GDM1 (cell line): ENCODE results near the gene MYO18A.
A peak's percentile ranks its signal among the peaks of the same experiment; 100 is the strongest.

Experiments used
- DNase-seq: peaks from one replicate; lab custom pipeline; 2025; lab: John Stamatoyannopoulos, UW

The MYO18A gene

GRCh38 chr17:29127840-29128239, 52.4 kb downstream of the MYO18A start:
- no peak for DNase-seq

- DNase-seq: peak; percentile 19
Observed at GRCh38 chr17:29126268-29126930, 53.8 kb downstream of the MYO18A start.

- DNase-seq: no peak
Observed at GRCh38 chr17:29125651-29126050, 54.5 kb downstream of the MYO18A start.

GRCh38 chr17:29124925-29125273, 55.3 kb downstream of the MYO18A start:
- DNase-seq: no peak

GRCh38 chr17:29124135-29124924, 55.9 kb downstream of the MYO18A start:
- DNase-seq: peak; percentile 46

GRCh38 chr17:29123111-29123510, 57.1 kb downstream of the MYO18A start:
- DNase-seq: no peak

- no peak for DNase-seq
Observed at GRCh38 chr17:29121442-29121841, 58.8 kb downstream of the MYO18A start.

- DNase-seq: no peak
Observed at GRCh38 chr17:29120433-29120832, 59.8 kb downstream of the MYO18A start.

- no peak for DNase-seq
Observed at GRCh38 chr17:29119265-29119664, 60.9 kb downstream of the MYO18A start.

- DNase-seq: peak; percentile 38
Observed at GRCh38 chr17:29116804-29117753, 63.1 kb downstream of the MYO18A start.

- DNase-seq: no peak
Observed at GRCh38 chr17:29115961-29116803, 64.0 kb downstream of the MYO18A start.

GRCh38 chr17:29115435-29115834, 64.8 kb downstream of the MYO18A start:
- DNase-seq: no peak

GRCh38 chr17:29114141-29114540, 66.1 kb downstream of the MYO18A start:
- no peak for DNase-seq

GRCh38 chr17:29113334-29113733, 66.9 kb downstream of the MYO18A start:
- DNase-seq: no peak

GRCh38 chr17:29112771-29113295, 67.4 kb downstream of the MYO18A start:
- no peak for DNase-seq

GRCh38 chr17:29111816-29112499, 68.2 kb downstream of the MYO18A start:
- peak; percentile 20 for DNase-seq

GRCh38 chr17:29110372-29110757, 69.8 kb downstream of the MYO18A start:
- no peak for DNase-seq

- no peak for DNase-seq
Observed at GRCh38 chr17:29109477-29110371, 70.5 kb downstream of the MYO18A start.

GRCh38 chr17:29108823-29109476, 71.2 kb downstream of the MYO18A start:
- DNase-seq: no peak
